WTC11 (cell line): ENCODE results near the gene C1QTNF8. TPM values are rescaled to one million over a fixed set of nuclear protein-coding genes. Genes with fewer than 3 reads are reported as not detected.

Experiments
- ATAC-seq: fragments of 200-7000 bp; cut with Tn5 transposase; 2 replicates; pipeline ENCODE4 v1.10.0; 2021; ENCODE audit warnings: mild to moderate bottlenecking, moderate library complexity
- CTCF ChIA-PET: fragments of 300-600 bp; sonication (Branson Sonifier 250); formaldehyde crosslinking; loops from one replicate; lab custom pipeline; 2021; ENCODE audit warnings: antibody characterized with exemption; lab: Charles Lee
- POLR2A ChIA-PET: fragments of 350-600 bp; sonication (Branson Sonifier 250); formaldehyde crosslinking; loops from one replicate; lab custom pipeline; 2021; ENCODE audit warnings: antibody characterized with exemption; lab: Charles Lee
- DNase-seq: peaks from one replicate; pipeline ENCODE4 v3.0.0; 2021; ENCODE audit warnings: low spot score
- H3K27ac Mint-ChIP-seq: 2 replicates; pipeline ENCODE4 v1.8.0; 2021; ENCODE audit warnings: mixed read lengths
- H3K27me3 Mint-ChIP-seq: 2 replicates; pipeline ENCODE4 v1.8.0; 2021; ENCODE audit warnings: low read depth, mild to moderate bottlenecking, moderate library complexity, mixed read lengths
- H3K36me3 Mint-ChIP-seq: 2 replicates; pipeline ENCODE4 v1.8.0; 2021; ENCODE audit warnings: mixed read lengths
- H3K4me1 Mint-ChIP-seq: 2 replicates; pipeline ENCODE4 v1.8.0; 2022; ENCODE audit warnings: mixed read lengths
- H3K4me3 Mint-ChIP-seq: 2 replicates; pipeline ENCODE4 v1.8.0; 2021; ENCODE audit warnings: mild to moderate bottlenecking, moderate library complexity, mixed read lengths
- H3K9me3 Mint-ChIP-seq: 2 replicates; pipeline ENCODE4 v1.8.0; 2021; ENCODE audit warnings: mixed read lengths
- EMX1 ChIP-seq: fragments of 250-450 bp; sonication (Bioruptor Pico); IDR thresholded peaks from 2 replicates; pipeline ENCODE4 v1.8.0; 2021; ENCODE audit warnings: mild to moderate bottlenecking
- FOXJ3 ChIP-seq: sonication (generic); formaldehyde crosslinking; IDR thresholded peaks from 2 replicates; pipeline ENCODE4 v1.9.0; 2021; ENCODE audit warnings: missing genetic modification reagents, mild to moderate bottlenecking, borderline replicate concordance
- FOXP1 ChIP-seq: sonication (generic); formaldehyde crosslinking; IDR thresholded peaks from 2 replicates; pipeline ENCODE4 v1.8.0; 2022; ENCODE audit warnings: missing genetic modification reagents, mild to moderate bottlenecking, moderate library complexity, borderline replicate concordance
- KAT7 ChIP-seq: sonication (generic); formaldehyde crosslinking; IDR thresholded peaks from 2 replicates; pipeline ENCODE4 v1.8.1; 2023; ENCODE audit warnings: missing genetic modification reagents, mild to moderate bottlenecking, borderline replicate concordance
- MYBL2 ChIP-seq: sonication (generic); formaldehyde crosslinking; IDR thresholded peaks from 2 replicates; pipeline ENCODE4 v1.8.1; 2023; ENCODE audit warnings: mild to moderate bottlenecking, moderate library complexity, missing genetic modification reagents
- NFATC4 ChIP-seq: fragments of 250-450 bp; sonication (Bioruptor Pico); IDR thresholded peaks from 2 replicates; pipeline ENCODE4 v1.9.0; 2021; ENCODE audit warnings: mild to moderate bottlenecking
- OVOL2 ChIP-seq: fragments of 250-450 bp; sonication (Bioruptor Pico); IDR thresholded peaks from 2 replicates; pipeline ENCODE4 v1.9.0; 2021; ENCODE audit warnings: mild to moderate bottlenecking, borderline replicate concordance
- SMAD4 ChIP-seq: sonication (generic); formaldehyde crosslinking; IDR thresholded peaks from 2 replicates; pipeline ENCODE4 v1.8.0; 2022; ENCODE audit warnings: mild to moderate bottlenecking, missing genetic modification reagents
- SOX15 ChIP-seq: fragments of 250-450 bp; sonication (Bioruptor Pico); IDR thresholded peaks from 2 replicates; pipeline ENCODE4 v1.9.0; 2021; ENCODE audit warnings: mild to moderate bottlenecking
- ZBTB21 ChIP-seq: sonication (generic); formaldehyde crosslinking; IDR thresholded peaks from 2 replicates; pipeline ENCODE4 v1.8.1; 2023; ENCODE audit warnings: mild to moderate bottlenecking, missing genetic modification reagents, borderline replicate concordance
- ZNF219 ChIP-seq: sonication (generic); formaldehyde crosslinking; IDR thresholded peaks from 2 replicates; pipeline ENCODE4 v1.8.0; 2023; ENCODE audit warnings: missing genetic modification reagents, mild to moderate bottlenecking, borderline replicate concordance
- ZNF416 ChIP-seq: fragments of 250-450 bp; sonication (Bioruptor Pico); IDR thresholded peaks from 2 replicates; pipeline ENCODE4 v1.9.0; 2021; ENCODE audit warnings: mild to moderate bottlenecking, inconsistent platforms
- total RNA-seq: library from RNA; stranded (reverse); gene quantifications from 3 replicates; pipeline ENCODE4 v1.2.3, GENCODE V29; 2021
- TF ChIP-seq, protein P1 (sequence below): sonication (generic); formaldehyde crosslinking; IDR thresholded peaks from 2 replicates; pipeline ENCODE4 v1.8.1; 2023; ENCODE audit warnings: mild to moderate bottlenecking, missing genetic modification reagents, moderate library complexity
- TF ChIP-seq, protein P2 (sequence below): fragments of 250-450 bp; sonication (Bioruptor Pico); IDR thresholded peaks from 2 replicates; pipeline ENCODE4 v2.1.2; 2022; ENCODE audit warnings: mild to moderate bottlenecking, moderate library complexity
- TF ChIP-seq, protein P3 (sequence below): sonication (generic); formaldehyde crosslinking; IDR thresholded peaks from 2 replicates; pipeline ENCODE4 v1.8.1; 2022; ENCODE audit warnings: missing genetic modification reagents, borderline replicate concordance
- TF ChIP-seq, protein P4 (sequence below): sonication (generic); formaldehyde crosslinking; IDR thresholded peaks from 2 replicates; pipeline ENCODE4 v1.8.1; 2023; ENCODE audit warnings: mild to moderate bottlenecking, missing genetic modification reagents, borderline replicate concordance
- TF ChIP-seq, protein P5 (sequence below): sonication (generic); formaldehyde crosslinking; IDR thresholded peaks from 2 replicates; pipeline ENCODE4 v1.8.0; 2022; ENCODE audit warnings: mild to moderate bottlenecking, missing genetic modification reagents
- TF ChIP-seq, protein P6 (sequence below): fragments of 250-450 bp; sonication (Bioruptor Pico); IDR thresholded peaks from 2 replicates; pipeline ENCODE4 v1.9.0; 2021; ENCODE audit warnings: mild to moderate bottlenecking

Gene C1QTNF8
- total RNA-seq, 1 experiment from 2014 or later, result 0.13 TPM

DNA sequence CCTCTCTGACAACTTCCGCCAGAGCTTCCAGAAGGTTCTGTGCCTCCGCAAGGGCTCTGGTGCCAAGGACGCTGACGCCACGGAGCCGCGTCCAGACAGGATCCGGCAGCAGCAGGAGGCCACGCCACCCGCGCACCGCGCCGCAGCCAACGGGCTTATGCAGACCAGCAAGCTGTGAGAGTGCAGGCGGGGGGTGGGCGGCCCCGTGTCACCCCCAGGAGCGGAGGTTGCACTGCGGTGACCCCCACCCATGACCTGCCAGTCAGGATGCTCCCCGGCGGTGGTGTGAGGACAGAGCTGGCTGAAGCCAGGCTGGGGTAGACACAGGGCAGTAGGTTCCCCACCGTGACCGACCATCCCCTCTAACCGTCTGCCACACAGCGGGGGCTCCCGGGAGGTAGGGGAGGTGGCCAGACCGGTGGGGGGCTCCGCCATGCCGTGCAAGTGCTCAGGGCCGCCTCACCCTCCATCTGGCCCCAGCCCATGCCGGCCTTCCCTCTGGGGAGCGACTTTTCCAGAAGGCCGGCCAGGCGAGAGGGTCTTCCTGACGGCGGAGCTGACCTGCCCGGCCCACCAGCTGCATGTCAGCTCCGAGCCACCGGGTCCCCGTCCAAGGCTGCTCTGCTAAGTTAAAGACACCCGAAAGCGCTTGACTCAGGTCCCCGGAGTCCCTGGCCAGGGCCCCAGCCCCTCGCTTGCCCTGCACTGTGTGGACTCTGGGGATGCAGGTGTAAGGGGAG lies 16.1 kb downstream of the C1QTNF8 start:
- CTCF ChIA-PET, result interaction anchor here (1.0 kb wide), 1 partner anchor 143 kb away, joined by 3 read pairs; no protein-coding TSS in a partner anchor
- Mint-ChIP-seq H3K4me1 (peaks cover 4% of the 10 kb centered on the region; the same call in 1 of the 2 replicates), H3K4me3 (no peak overlapping the region), H3K27ac (no peak overlapping the region), H3K27me3 (0 out of 2 replicates have a peak, but pooled peaks cover 1% of the 10 kb centered on the region), H3K9me3 (peaks cover 4% of the 10 kb centered on the region), H3K36me3 (peaks cover under 1% of the 10 kb centered on the region; the same call in 1 of the 2 replicates)
- POLR2A ChIA-PET, result no interaction called here
- TF ChIP-seq OVOL2 (CRISPR knock-in tag) (no peak), NFATC4 (CRISPR knock-in tag) (no peak), ZNF416 (CRISPR knock-in tag) (no peak), FOXP1 (CRISPR knock-in tag) (no peak), KAT7 (CRISPR knock-in tag) (no peak), FOXJ3 (CRISPR knock-in tag) (no peak), MYBL2 (CRISPR knock-in tag) (no peak), SMAD4 (no peak), ZBTB21 (CRISPR knock-in tag) (no peak), SOX15 (CRISPR knock-in tag) (no peak), ZNF219 (CRISPR knock-in tag) (no peak), EMX1 (CRISPR knock-in tag) (no peak)
- TF ChIP-seq, protein P1, sequence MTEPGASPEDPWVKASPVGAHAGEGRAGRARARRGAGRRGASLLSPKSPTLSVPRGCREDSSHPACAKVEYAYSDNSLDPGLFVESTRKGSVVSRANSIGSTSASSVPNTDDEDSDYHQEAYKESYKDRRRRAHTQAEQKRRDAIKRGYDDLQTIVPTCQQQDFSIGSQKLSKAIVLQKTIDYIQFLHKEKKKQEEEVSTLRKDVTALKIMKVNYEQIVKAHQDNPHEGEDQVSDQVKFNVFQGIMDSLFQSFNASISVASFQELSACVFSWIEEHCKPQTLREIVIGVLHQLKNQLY (CRISPR knock-in tag), result no peak
- TF ChIP-seq, protein P2, sequence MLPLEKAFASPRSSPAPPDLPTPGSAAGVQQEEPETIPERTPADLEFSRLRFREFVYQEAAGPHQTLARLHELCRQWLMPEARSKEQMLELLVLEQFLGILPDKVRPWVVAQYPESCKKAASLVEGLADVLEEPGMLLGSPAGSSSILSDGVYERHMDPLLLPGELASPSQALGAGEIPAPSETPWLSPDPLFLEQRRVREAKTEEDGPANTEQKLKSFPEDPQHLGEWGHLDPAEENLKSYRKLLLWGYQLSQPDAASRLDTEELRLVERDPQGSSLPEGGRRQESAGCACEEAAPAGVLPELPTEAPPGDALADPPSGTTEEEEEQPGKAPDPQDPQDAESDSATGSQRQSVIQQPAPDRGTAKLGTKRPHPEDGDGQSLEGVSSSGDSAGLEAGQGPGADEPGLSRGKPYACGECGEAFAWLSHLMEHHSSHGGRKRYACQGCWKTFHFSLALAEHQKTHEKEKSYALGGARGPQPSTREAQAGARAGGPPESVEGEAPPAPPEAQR (CRISPR knock-in tag), result no peak
- TF ChIP-seq, protein P3, sequence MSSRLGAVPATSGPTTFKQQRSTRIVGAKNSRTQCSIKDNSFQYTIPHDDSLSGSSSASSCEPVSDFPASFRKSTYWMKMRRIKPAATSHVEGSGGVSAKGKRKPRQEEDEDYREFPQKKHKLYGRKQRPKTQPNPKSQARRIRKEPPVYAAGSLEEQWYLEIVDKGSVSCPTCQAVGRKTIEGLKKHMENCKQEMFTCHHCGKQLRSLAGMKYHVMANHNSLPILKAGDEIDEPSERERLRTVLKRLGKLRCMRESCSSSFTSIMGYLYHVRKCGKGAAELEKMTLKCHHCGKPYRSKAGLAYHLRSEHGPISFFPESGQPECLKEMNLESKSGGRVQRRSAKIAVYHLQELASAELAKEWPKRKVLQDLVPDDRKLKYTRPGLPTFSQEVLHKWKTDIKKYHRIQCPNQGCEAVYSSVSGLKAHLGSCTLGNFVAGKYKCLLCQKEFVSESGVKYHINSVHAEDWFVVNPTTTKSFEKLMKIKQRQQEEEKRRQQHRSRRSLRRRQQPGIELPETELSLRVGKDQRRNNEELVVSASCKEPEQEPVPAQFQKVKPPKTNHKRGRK (CRISPR knock-in tag), result no peak
- TF ChIP-seq, protein P4, sequence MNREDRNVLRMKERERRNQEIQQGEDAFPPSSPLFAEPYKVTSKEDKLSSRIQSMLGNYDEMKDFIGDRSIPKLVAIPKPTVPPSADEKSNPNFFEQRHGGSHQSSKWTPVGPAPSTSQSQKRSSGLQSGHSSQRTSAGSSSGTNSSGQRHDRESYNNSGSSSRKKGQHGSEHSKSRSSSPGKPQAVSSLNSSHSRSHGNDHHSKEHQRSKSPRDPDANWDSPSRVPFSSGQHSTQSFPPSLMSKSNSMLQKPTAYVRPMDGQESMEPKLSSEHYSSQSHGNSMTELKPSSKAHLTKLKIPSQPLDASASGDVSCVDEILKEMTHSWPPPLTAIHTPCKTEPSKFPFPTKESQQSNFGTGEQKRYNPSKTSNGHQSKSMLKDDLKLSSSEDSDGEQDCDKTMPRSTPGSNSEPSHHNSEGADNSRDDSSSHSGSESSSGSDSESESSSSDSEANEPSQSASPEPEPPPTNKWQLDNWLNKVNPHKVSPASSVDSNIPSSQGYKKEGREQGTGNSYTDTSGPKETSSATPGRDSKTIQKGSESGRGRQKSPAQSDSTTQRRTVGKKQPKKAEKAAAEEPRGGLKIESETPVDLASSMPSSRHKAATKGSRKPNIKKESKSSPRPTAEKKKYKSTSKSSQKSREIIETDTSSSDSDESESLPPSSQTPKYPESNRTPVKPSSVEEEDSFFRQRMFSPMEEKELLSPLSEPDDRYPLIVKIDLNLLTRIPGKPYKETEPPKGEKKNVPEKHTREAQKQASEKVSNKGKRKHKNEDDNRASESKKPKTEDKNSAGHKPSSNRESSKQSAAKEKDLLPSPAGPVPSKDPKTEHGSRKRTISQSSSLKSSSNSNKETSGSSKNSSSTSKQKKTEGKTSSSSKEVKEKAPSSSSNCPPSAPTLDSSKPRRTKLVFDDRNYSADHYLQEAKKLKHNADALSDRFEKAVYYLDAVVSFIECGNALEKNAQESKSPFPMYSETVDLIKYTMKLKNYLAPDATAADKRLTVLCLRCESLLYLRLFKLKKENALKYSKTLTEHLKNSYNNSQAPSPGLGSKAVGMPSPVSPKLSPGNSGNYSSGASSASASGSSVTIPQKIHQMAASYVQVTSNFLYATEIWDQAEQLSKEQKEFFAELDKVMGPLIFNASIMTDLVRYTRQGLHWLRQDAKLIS, result no peak
- TF ChIP-seq, protein P5, sequence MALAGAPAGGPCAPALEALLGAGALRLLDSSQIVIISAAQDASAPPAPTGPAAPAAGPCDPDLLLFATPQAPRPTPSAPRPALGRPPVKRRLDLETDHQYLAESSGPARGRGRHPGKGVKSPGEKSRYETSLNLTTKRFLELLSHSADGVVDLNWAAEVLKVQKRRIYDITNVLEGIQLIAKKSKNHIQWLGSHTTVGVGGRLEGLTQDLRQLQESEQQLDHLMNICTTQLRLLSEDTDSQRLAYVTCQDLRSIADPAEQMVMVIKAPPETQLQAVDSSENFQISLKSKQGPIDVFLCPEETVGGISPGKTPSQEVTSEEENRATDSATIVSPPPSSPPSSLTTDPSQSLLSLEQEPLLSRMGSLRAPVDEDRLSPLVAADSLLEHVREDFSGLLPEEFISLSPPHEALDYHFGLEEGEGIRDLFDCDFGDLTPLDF (CRISPR knock-in tag), result no peak
- TF ChIP-seq, protein P6, sequence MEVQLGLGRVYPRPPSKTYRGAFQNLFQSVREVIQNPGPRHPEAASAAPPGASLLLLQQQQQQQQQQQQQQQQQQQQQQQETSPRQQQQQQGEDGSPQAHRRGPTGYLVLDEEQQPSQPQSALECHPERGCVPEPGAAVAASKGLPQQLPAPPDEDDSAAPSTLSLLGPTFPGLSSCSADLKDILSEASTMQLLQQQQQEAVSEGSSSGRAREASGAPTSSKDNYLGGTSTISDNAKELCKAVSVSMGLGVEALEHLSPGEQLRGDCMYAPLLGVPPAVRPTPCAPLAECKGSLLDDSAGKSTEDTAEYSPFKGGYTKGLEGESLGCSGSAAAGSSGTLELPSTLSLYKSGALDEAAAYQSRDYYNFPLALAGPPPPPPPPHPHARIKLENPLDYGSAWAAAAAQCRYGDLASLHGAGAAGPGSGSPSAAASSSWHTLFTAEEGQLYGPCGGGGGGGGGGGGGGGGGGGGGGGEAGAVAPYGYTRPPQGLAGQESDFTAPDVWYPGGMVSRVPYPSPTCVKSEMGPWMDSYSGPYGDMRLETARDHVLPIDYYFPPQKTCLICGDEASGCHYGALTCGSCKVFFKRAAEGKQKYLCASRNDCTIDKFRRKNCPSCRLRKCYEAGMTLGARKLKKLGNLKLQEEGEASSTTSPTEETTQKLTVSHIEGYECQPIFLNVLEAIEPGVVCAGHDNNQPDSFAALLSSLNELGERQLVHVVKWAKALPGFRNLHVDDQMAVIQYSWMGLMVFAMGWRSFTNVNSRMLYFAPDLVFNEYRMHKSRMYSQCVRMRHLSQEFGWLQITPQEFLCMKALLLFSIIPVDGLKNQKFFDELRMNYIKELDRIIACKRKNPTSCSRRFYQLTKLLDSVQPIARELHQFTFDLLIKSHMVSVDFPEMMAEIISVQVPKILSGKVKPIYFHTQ (CRISPR knock-in tag), result no peak
- ATAC-seq (no peak), DNase-seq (no peak)
